ENCODE data around the gene TMEM156. TPM values are rescaled to one million over a fixed set of nuclear protein-coding genes. Genes with fewer than 3 reads are reported as not detected.

The TMEM156 gene
- 0.34 and 0.74 TPM in 2 replicates for total RNA-seq

GRCh38 chr4:39032218-39033085 lies at the start of gene TMEM156:
Gene TMEM156, minus strand, starts transcription at chr4:39032409. Its CDS starts 96 bp downstream, at chr4:39032313.
- DNase-seq, result peak; percentile 77

GRCh38 chr4:39078829-39079228 lies 46.6 kb upstream of the TMEM156 start:
- DNase-seq, result no peak

- peak; percentile 51 for DNase-seq
Measured at GRCh38 chr4:39068907-39069306, 36.7 kb upstream of the TMEM156 start.

GRCh38 chr4:39067451-39067850 lies 35.2 kb upstream of the TMEM156 start:
- DNase-seq, result no peak

GRCh38 chr4:39067031-39067430 lies 34.8 kb upstream of the TMEM156 start:
- DNase-seq, result no peak

GRCh38 chr4:39066371-39066770 lies 34.2 kb upstream of the TMEM156 start:
- DNase-seq, result no peak

- no peak for DNase-seq
Measured at GRCh38 chr4:39063430-39063829, 31.2 kb upstream of the TMEM156 start.

GRCh38 chr4:39062770-39063097 lies 30.5 kb upstream of the TMEM156 start:
- DNase-seq, result no peak

- DNase-seq, result no peak
Measured at GRCh38 chr4:39062094-39062769, 30.0 kb upstream of the TMEM156 start, which contains the start of gene KLHL5. Gene KLHL5, plus strand, starts transcription at chr4:39062232. Its CDS starts 421 bp downstream, at chr4:39062653.

- DNase-seq, result peak; percentile 15
Measured at GRCh38 chr4:39061457-39061856, 29.2 kb upstream of the TMEM156 start.

GRCh38 chr4:39056023-39056422 lies 23.8 kb upstream of the TMEM156 start:
- DNase-seq, result no peak

GRCh38 chr4:39054497-39054896 lies 22.3 kb upstream of the TMEM156 start:
- DNase-seq, result no peak

- no peak for DNase-seq
Measured at GRCh38 chr4:39053983-39054382, 21.8 kb upstream of the TMEM156 start.

- no peak for DNase-seq
Measured at GRCh38 chr4:39051492-39051891, 19.3 kb upstream of the TMEM156 start.

GRCh38 chr4:39050590-39050989 lies 18.4 kb upstream of the TMEM156 start:
- no peak for DNase-seq

GRCh38 chr4:39048311-39048710 lies 16.1 kb upstream of the TMEM156 start:
- peak; percentile 62 for DNase-seq

- DNase-seq, result no peak
Measured at GRCh38 chr4:39047681-39048080, 15.5 kb upstream of the TMEM156 start.

- no peak for DNase-seq
Measured at GRCh38 chr4:39046249-39046648, 14.0 kb upstream of the TMEM156 start.

GRCh38 chr4:39045827-39046221 lies 13.6 kb upstream of the TMEM156 start:
- peak; percentile 44 for DNase-seq

GRCh38 chr4:39044956-39045826 lies 13.0 kb upstream of the TMEM156 start:
- DNase-seq, result peak; percentile 51

- DNase-seq, result peak; percentile 97
Measured at GRCh38 chr4:39044364-39044955, 12.3 kb upstream of the TMEM156 start.

GRCh38 chr4:39043861-39044363 lies 11.7 kb upstream of the TMEM156 start:
- peak; percentile 93 for DNase-seq
